ENCODE data around the gene CHIC2.

DNA sequence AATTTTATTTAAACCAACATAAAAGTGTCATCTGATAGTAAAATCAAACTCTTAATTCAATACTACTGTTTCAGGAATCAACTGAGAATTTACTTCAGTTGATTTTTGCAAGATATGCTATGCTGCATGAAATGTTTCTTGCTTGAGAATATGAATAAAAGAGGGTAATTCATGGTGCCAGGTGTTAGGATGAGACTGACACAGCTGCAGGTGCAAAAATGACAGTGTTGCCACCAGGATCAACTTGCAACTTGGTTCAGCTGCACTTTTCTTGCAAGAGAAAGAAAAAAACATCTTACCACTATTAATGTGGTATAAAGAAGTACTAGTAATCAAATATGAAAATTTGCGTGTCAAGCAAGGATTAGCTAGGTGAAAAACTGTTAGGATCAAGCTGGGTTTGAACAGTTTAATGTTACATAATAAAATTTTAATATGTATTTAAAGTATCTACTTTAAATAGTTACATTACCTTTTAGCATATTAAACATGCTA lies 49.7 kb downstream of the CHIC2 start:
- no peak for TF ChIP-seq POLR2AphosphoS5 (IDR thresholded peaks at IDR 0.05; ENCODE audit: low read depth, low read length)
- TF ChIP-seq POLR2A (IDR thresholded peaks at IDR 0.05; ENCODE audit: low read depth, low read length), result no peak
- TF ChIP-seq TAF1 (IDR thresholded peaks at IDR 0.05; ENCODE audit: borderline replicate concordance, low read depth, low read length), result no peak

Data from GM12892 (cell line).